Rectal smooth muscle tissue (tissue), 1 donor: ENCODE measurements around the gene IFNL3.

ENCODE experiments used
- H3K27ac ChIP-seq: one replicate; pipeline ENCODE4 v1.7.0; 2013; ENCODE audit warnings: low read depth, low read length, inconsistent platforms
- H3K27me3 ChIP-seq: one replicate; pipeline ENCODE4 v1.7.0; 2013; ENCODE audit warnings: low read length; ENCODE audit not compliant: control insufficient read depth, insufficient read depth
- H3K36me3 ChIP-seq: one replicate; pipeline ENCODE4 v1.7.0; 2013; ENCODE audit warnings: low read length; ENCODE audit not compliant: control insufficient read depth, insufficient read depth
- H3K4me1 ChIP-seq: one replicate; pipeline ENCODE4 v1.7.0; 2013; ENCODE audit warnings: low read length; ENCODE audit not compliant: control insufficient read depth, insufficient read depth
- H3K4me3 ChIP-seq: one replicate; pipeline ENCODE4 v1.7.0; 2013; ENCODE audit warnings: low read length
- H3K9ac ChIP-seq: one replicate; pipeline ENCODE4 v1.7.0; 2013; ENCODE audit warnings: low read length

IFNL3 gene

DNA sequence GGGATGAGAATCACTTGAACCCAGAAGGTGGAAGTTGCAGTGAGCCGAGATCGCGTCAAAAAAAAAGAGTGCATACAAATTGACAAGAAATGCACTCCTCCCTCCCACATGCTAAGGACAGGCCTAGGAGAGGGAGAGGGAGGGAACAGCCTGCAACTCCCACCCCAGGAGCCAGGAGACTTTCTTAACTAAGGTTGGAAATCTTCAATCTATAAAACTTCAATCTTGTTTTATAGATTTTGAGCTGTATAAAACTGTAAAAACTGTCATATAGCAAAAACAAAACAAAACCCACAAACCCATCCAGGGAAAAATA is 39.4 kb downstream of the IFNL3 start:
- H3K4me3 ChIP-seq = no peak overlapping the region
- no peak overlapping the region for H3K27ac ChIP-seq
- H3K36me3 ChIP-seq = no peaks in the 10 kb centered on the region
- peaks cover 18% of the 10 kb centered on the region for H3K27me3 ChIP-seq
- no peak overlapping the region for H3K9ac ChIP-seq
- no peaks in the 10 kb centered on the region for H3K4me1 ChIP-seq

DNA sequence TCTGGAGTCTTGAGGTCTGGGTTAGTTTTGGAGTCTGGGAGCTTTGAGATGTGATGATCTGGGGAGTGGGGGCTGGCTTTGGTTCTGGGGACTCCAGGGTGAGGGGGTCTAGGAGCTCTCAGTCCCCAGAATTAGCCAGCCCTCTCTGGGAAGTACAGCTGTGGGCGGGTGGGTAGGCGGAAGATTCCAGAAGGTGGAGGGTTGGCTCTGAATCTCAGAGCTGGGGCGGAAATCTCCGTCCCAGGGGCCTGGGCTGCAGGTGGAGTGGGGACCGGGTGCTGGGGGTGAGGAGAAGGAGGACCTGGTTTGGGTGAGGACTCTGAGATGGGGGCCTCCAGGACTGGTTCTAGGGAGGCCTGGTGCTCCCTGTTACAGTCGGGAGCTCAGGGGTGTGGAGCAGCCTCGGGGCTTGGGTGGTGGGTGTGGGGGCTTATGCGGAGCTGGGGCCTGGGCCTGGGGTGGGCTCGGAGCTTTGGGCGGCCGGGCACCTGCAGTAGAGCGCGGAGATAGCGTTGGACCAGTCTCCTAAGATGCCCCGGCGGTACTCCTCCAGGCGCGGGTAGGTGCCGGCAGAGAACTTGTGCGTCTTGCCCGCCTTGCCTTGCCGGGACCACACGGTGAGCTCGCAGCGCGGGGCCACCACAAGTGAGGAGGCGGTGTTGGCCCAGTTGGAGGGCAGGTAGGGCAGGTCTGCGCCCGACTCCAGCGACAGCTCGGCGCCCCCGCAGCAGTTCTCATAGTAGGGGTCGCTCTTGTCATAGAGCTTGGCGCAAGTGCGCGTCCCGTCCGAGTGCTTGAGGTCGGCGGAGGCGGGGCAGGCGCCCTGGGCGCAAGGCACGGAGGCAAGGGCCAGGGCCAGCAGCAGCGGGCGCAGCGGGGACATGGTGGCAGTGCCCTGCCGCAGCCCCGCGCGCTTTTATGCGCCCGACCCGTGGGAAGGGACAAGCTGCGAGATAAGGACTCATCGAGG is 41.1 kb downstream of the IFNL3 start, which contains the start of gene SYCN:
SYCN (minus strand) TSS at position 892 of the 970 bp plus-strand sequence; CDS start at position 883, 9 bp downstream.
- peaks cover 21% of the 10 kb centered on the region for H3K27me3 ChIP-seq
- no peak within 1 kb of the TSS for H3K27ac ChIP-seq
- H3K36me3 ChIP-seq = no peaks in the 10 kb centered on the region

GRCh38 chr19:39202998-39203355 is 41.8 kb downstream of the IFNL3 start:
- no peak overlapping the region for H3K27ac ChIP-seq
- no peaks in the 10 kb centered on the region for H3K36me3 ChIP-seq
- no peaks in the 10 kb centered on the region for H3K4me1 ChIP-seq
- H3K4me3 ChIP-seq = no peak overlapping the region
- H3K9ac ChIP-seq = no peak overlapping the region
- H3K27me3 ChIP-seq = peaks cover 25% of the 10 kb centered on the region

More for the DNA sequence above, 41.1 kb downstream of the IFNL3 start, which contains the start of gene SYCN:
- no peak within 1 kb of the TSS for H3K9ac ChIP-seq
- no peak within 1 kb of the TSS for H3K4me3 ChIP-seq
- H3K4me1 ChIP-seq = no peaks in the 10 kb centered on the region

- Histone ChIP-seq H3K4me3 (no peak overlapping the region), H3K27ac (no peak overlapping the region), H3K4me1 (no peaks in the 10 kb centered on the region), H3K27me3 (peaks cover 37% of the 10 kb centered on the region), H3K9ac (no peak overlapping the region), H3K36me3 (no peaks in the 10 kb centered on the region)
Measured at GRCh38 chr19:39200803-39201115, 44.0 kb downstream of the IFNL3 start.

GRCh38 chr19:39200066-39200802 is 44.6 kb downstream of the IFNL3 start:
- no peak overlapping the region for H3K27ac ChIP-seq
- peaks cover 39% of the 10 kb centered on the region for H3K27me3 ChIP-seq

DNA sequence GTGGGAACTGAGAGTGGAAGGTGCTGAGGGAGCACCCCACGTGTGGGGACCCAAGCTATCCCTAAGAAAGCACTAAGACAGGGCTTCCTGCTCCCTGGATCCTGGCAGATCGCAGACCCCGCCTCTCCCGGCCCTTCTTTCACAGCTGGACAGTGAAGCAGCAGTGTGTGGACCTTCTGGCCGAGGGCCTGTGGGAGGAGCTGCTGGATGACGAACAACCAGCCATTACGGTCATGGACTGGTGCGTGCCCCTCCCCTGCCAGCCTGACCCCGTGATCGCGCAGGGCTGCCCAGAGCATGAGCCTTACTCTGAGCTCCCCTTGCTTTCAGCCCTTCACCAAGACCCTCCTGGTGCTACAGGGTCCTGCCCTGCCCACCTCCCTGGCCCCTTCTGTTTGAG is 45.8 kb downstream of the IFNL3 start:
- Histone ChIP-seq H3K4me3 (no peak overlapping the region), H3K27ac (no peak overlapping the region), H3K4me1 (no peaks in the 10 kb centered on the region), H3K36me3 (no peaks in the 10 kb centered on the region), H3K27me3 (peaks cover 36% of the 10 kb centered on the region), H3K9ac (no peak overlapping the region)

More at GRCh38 chr19:39200066-39200802, 44.6 kb downstream of the IFNL3 start:
- no peaks in the 10 kb centered on the region for H3K36me3 ChIP-seq
- H3K4me1 ChIP-seq = no peaks in the 10 kb centered on the region
- H3K4me3 ChIP-seq = no peak overlapping the region
- H3K9ac ChIP-seq = no peak overlapping the region

DNA sequence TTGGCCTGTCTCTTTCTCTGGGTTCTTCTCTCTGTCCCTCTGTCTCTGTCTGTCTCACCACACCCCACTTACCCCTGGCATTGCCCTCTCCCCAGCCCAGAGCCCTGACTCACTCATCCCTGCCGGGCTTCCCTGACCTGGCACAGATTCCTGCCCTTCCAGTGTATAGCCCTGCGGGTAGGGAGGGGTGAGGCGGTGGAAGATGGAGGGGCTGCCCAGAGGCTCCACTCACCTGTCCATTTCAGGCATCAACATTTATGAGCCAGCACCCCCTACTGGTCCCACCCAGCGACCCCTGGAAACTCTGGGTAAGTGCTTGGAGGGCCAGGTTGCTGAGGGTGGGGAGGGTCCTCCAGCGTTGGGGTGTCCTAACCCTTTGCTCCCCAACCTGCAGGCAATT is 47.0 kb downstream of the IFNL3 start:
- H3K9ac ChIP-seq = no peak overlapping the region
- no peak overlapping the region for H3K4me3 ChIP-seq
- no peaks in the 10 kb centered on the region for H3K4me1 ChIP-seq
- peaks cover 35% of the 10 kb centered on the region for H3K27me3 ChIP-seq
- no peak overlapping the region for H3K27ac ChIP-seq
- H3K36me3 ChIP-seq = no peaks in the 10 kb centered on the region

GRCh38 chr19:39196860-39197562 is 47.8 kb downstream of the IFNL3 start, which contains the start of gene NCCRP1:
Gene NCCRP1 (plus strand): TSS chr19:39196964. CDS start chr19:39196983, 19 bp downstream.
- peaks cover 31% of the 10 kb centered on the region for H3K27me3 ChIP-seq

GRCh38 chr19:39196320-39196719 is 48.5 kb downstream of the IFNL3 start:
- H3K4me1 ChIP-seq = no peaks in the 10 kb centered on the region
- H3K27ac ChIP-seq = no peak overlapping the region
- no peak overlapping the region for H3K4me3 ChIP-seq
- no peak overlapping the region for H3K9ac ChIP-seq
- no peaks in the 10 kb centered on the region for H3K36me3 ChIP-seq
- H3K27me3 ChIP-seq = peaks cover 25% of the 10 kb centered on the region

More at GRCh38 chr19:39196860-39197562, 47.8 kb downstream of the IFNL3 start, which contains the start of gene NCCRP1:
- H3K4me1 ChIP-seq = no peaks in the 10 kb centered on the region
- peak within 1 kb of the TSS; percentile 15 for H3K4me3 ChIP-seq
- no peaks in the 10 kb centered on the region for H3K36me3 ChIP-seq
- H3K27ac ChIP-seq = no peak within 1 kb of the TSS
- H3K9ac ChIP-seq = no peak within 1 kb of the TSS

- Histone ChIP-seq H3K27ac (no peak overlapping the region), H3K36me3 (no peaks in the 10 kb centered on the region), H3K4me3 (no peak overlapping the region), H3K4me1 (no peaks in the 10 kb centered on the region), H3K27me3 (peaks cover 25% of the 10 kb centered on the region), H3K9ac (no peak overlapping the region)
Measured at GRCh38 chr19:39195755-39196154, 49.1 kb downstream of the IFNL3 start.

GRCh38 chr19:39194832-39195542 is 49.8 kb downstream of the IFNL3 start:
- Histone ChIP-seq H3K27me3 (peaks cover 20% of the 10 kb centered on the region), H3K27ac (no peak overlapping the region), H3K4me1 (no peaks in the 10 kb centered on the region), H3K9ac (no peak overlapping the region), H3K36me3 (no peaks in the 10 kb centered on the region), H3K4me3 (no peak overlapping the region)

DNA sequence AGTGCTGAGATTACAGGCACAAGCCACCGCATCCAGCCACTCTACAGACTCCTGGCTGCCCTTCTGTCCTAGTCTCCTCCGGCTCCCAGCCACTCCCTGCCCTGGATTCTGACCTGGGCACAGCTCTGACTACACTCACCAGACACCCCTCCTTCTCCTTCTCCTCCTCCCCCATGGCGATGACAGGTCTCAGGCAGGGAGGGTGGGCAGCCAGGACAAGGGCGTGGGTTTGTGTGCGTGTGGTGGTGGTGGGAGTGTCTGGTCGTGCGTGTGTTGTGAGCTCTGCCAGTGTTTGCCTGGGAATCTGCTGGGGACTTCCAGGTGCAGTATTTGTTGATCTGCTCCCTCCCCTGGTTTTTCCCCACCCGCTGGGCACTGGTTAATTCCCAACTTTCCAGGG is 51.0 kb downstream of the IFNL3 start:
- H3K9ac ChIP-seq = no peak overlapping the region
- H3K27ac ChIP-seq = no peak overlapping the region
- no peak overlapping the region for H3K4me3 ChIP-seq
- peaks cover 24% of the 10 kb centered on the region for H3K27me3 ChIP-seq
- no peaks in the 10 kb centered on the region for H3K4me1 ChIP-seq
- no peaks in the 10 kb centered on the region for H3K36me3 ChIP-seq
